ENCODE measurements around the gene FMR1NB. TPM values are rescaled to one million over a fixed set of nuclear protein-coding genes. Genes with fewer than 3 reads are reported as not detected.

Gene FMR1NB, protein sequence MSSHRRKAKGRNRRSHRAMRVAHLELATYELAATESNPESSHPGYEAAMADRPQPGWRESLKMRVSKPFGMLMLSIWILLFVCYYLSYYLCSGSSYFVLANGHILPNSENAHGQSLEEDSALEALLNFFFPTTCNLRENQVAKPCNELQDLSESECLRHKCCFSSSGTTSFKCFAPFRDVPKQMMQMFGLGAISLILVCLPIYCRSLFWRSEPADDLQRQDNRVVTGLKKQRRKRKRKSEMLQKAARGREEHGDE
- total RNA-seq: not detected in 2 replicates
- not detected in 2 replicates for polyA plus RNA-seq

DNA sequence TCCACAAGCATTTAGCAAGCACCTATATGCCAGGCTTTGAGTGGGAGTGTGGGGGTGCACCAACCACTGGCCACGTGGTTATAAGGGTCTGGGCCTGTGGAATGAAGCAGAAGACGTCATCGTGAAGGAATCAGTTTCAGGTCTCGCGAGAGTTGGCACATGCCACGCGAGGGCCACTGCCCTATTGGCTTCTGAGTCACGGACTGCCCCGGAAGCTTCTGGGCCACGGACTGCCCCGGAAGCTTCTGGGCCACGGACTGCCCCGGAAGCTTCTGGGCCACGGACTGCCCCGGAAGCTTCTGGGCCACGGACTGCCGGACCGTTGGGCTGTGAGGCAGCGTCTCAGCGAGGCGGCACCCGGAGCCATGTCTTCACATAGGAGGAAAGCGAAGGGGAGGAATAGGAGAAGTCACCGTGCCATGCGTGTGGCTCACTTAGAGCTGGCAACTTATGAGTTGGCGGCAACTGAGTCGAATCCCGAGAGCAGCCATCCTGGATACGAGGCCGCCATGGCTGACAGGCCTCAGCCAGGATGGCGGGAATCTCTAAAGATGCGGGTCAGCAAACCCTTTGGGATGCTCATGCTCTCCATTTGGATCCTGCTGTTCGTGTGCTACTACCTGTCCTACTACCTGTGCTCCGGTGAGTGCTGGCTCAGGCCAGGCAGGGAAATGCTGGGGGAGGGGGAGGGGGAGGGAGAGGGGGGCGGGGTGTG, at the start of gene FMR1NB:
Gene FMR1NB (plus strand): TSS at position 300 of the 715 bp plus-strand sequence. CDS start 66 bp downstream, at position 366.
- Histone ChIP-seq H4K20me1 (ENCODE audit: insufficient read depth, poor library complexity, severe bottlenecking) (no peaks in the 10 kb centered on the region), H3K79me2 (no peaks in the 10 kb centered on the region), H3K9me2 (replicated peaks; ENCODE audit: insufficient read depth) (no peaks in the 10 kb centered on the region), H3K4me2 (no peak within 1 kb of the TSS), H3K27me3 (no peaks in the 10 kb centered on the region), H3K4me1 (ENCODE audit: insufficient read depth) (no peaks in the 10 kb centered on the region), H2AFZ (no peak within 1 kb of the TSS), H3K27ac (no peak within 1 kb of the TSS), H3K36me3 (replicated peaks; ENCODE audit: insufficient read depth, low read depth) (no peaks in the 10 kb centered on the region), H3K9me3 (ENCODE audit: low read depth) (no peaks in the 10 kb centered on the region), H3K4me3 (no peak within 1 kb of the TSS)
- WGBS (ENCODE audit: low lambda C conversion rate, missing lambda C conversion rate): 95% methylated on average over 34 of the region's 35 CpGs
- DNase-seq (ENCODE audit: low spot score): no peak
- TF ChIP-seq EZH2 (IDR thresholded peaks at IDR 0.05; ENCODE audit: borderline replicate concordance): no peak
- TF ChIP-seq EZH2phosphoT487 (IDR thresholded peaks at IDR 0.05; ENCODE audit: low read depth, severe bottlenecking, unreplicated experiment): no peak

DNA sequence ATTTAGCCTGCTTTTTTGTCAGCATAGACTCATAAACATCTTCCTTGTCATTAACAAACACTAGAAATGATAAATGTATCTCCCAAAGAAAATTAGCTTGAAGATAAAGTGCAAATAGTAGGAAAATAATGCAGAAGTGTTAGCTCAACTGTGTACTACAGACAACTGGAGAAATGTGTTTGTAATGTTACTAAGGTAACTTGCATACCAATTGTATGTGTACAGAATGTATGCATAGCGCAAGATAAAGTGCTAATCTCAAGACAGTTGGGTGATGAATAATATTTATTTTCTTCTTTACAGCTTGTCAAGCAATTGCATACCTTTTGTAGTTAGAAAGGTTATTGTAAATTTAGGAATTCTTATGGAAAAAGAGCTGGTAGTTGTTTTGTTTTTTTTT, 47.3 kb upstream of the FMR1NB start:
- TF ChIP-seq EZH2 (IDR thresholded peaks at IDR 0.05; ENCODE audit: borderline replicate concordance) (no peak), EZH2phosphoT487 (IDR thresholded peaks at IDR 0.05; ENCODE audit: low read depth, severe bottlenecking, unreplicated experiment) (no peak)
- TF ChIP-seq, protein P1, sequence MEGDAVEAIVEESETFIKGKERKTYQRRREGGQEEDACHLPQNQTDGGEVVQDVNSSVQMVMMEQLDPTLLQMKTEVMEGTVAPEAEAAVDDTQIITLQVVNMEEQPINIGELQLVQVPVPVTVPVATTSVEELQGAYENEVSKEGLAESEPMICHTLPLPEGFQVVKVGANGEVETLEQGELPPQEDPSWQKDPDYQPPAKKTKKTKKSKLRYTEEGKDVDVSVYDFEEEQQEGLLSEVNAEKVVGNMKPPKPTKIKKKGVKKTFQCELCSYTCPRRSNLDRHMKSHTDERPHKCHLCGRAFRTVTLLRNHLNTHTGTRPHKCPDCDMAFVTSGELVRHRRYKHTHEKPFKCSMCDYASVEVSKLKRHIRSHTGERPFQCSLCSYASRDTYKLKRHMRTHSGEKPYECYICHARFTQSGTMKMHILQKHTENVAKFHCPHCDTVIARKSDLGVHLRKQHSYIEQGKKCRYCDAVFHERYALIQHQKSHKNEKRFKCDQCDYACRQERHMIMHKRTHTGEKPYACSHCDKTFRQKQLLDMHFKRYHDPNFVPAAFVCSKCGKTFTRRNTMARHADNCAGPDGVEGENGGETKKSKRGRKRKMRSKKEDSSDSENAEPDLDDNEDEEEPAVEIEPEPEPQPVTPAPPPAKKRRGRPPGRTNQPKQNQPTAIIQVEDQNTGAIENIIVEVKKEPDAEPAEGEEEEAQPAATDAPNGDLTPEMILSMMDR (IDR thresholded peaks at IDR 0.05; ENCODE audit: poor library complexity): no peak
- no peaks in the 10 kb centered on the region for H3K4me1 ChIP-seq (ENCODE audit: insufficient read depth)
- H3K9me3 ChIP-seq (ENCODE audit: low read depth): no peaks in the 10 kb centered on the region
- no peak for DNase-seq (ENCODE audit: low spot score)
- H3K27ac ChIP-seq: peak overlapping the region; percentile 4
- H3K9me2 ChIP-seq (replicated peaks; ENCODE audit: insufficient read depth): no peaks in the 10 kb centered on the region
- no peak overlapping the region for H2AFZ ChIP-seq
- H3K36me3 ChIP-seq (replicated peaks; ENCODE audit: insufficient read depth, low read depth): peaks cover 2% of the 10 kb centered on the region
- no peak overlapping the region for H3K4me2 ChIP-seq
- no peaks in the 10 kb centered on the region for H3K27me3 ChIP-seq
- peaks cover 6% of the 10 kb centered on the region for H3K79me2 ChIP-seq
- H3K4me3 ChIP-seq: no peak overlapping the region
- H4K20me1 ChIP-seq (ENCODE audit: insufficient read depth, poor library complexity, severe bottlenecking): no peaks in the 10 kb centered on the region
- WGBS (ENCODE audit: low lambda C conversion rate, missing lambda C conversion rate): 88% methylated on average over 1 of the region's 1 CpG

GRCh38 chrX:147935156-147935758, 45.9 kb upstream of the FMR1NB start:
- TF ChIP-seq, protein P1 (IDR thresholded peaks at IDR 0.05; ENCODE audit: poor library complexity): no peak
- no peak for TF ChIP-seq EZH2 (IDR thresholded peaks at IDR 0.05; ENCODE audit: borderline replicate concordance)
- no peak for TF ChIP-seq EZH2phosphoT487 (IDR thresholded peaks at IDR 0.05; ENCODE audit: low read depth, severe bottlenecking, unreplicated experiment)
- 75% methylated on average over 3 of the region's 3 CpGs for WGBS (ENCODE audit: low lambda C conversion rate, missing lambda C conversion rate)
- no peaks in the 10 kb centered on the region for H4K20me1 ChIP-seq (ENCODE audit: insufficient read depth, poor library complexity, severe bottlenecking)
- H3K79me2 ChIP-seq: no peaks in the 10 kb centered on the region
- no peak overlapping the region for H3K27ac ChIP-seq
- no peaks in the 10 kb centered on the region for H3K4me1 ChIP-seq (ENCODE audit: insufficient read depth)
- H3K36me3 ChIP-seq (replicated peaks; ENCODE audit: insufficient read depth, low read depth): peaks cover 2% of the 10 kb centered on the region
- no peak for DNase-seq (ENCODE audit: low spot score)
- no peak overlapping the region for H3K4me3 ChIP-seq
- no peaks in the 10 kb centered on the region for H3K27me3 ChIP-seq
- H3K9me2 ChIP-seq (replicated peaks; ENCODE audit: insufficient read depth): no peaks in the 10 kb centered on the region
- H2AFZ ChIP-seq: no peak overlapping the region
- no peaks in the 10 kb centered on the region for H3K9me3 ChIP-seq (ENCODE audit: low read depth)
- H3K4me2 ChIP-seq: no peak overlapping the region

DNA sequence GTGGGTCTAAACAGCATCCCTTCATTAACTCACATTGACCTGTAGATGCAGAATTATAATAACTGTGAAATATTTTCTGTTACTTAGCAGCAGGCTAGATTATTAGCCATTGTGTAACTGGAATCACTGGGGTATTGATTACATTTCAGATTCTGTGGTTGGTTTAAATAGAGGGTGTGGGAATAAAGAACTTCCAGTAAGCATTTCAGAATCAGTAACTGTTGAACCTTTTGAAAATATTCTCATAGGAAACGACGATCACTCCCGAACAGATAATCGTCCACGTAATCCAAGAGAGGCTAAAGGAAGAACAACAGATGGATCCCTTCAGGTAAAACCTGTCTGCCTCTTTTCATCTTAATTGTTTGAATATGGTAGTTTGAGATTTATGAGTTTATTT, 35.9 kb upstream of the FMR1NB start:
- Histone ChIP-seq H3K4me2 (no peak overlapping the region), H3K27me3 (no peaks in the 10 kb centered on the region), H3K9me3 (ENCODE audit: low read depth) (no peaks in the 10 kb centered on the region), H3K4me1 (ENCODE audit: insufficient read depth) (no peaks in the 10 kb centered on the region), H4K20me1 (ENCODE audit: insufficient read depth, poor library complexity, severe bottlenecking) (no peaks in the 10 kb centered on the region), H3K4me3 (no peak overlapping the region), H3K79me2 (no peaks in the 10 kb centered on the region), H3K27ac (no peak overlapping the region), H3K9me2 (replicated peaks; ENCODE audit: insufficient read depth) (no peaks in the 10 kb centered on the region), H2AFZ (no peak overlapping the region), H3K36me3 (replicated peaks; ENCODE audit: insufficient read depth, low read depth) (peaks cover 3% of the 10 kb centered on the region)
- DNase-seq (ENCODE audit: low spot score): no peak
- no peak for TF ChIP-seq EZH2 (IDR thresholded peaks at IDR 0.05; ENCODE audit: borderline replicate concordance)
- TF ChIP-seq, protein P1 (IDR thresholded peaks at IDR 0.05; ENCODE audit: poor library complexity): no peak
- no peak for TF ChIP-seq EZH2phosphoT487 (IDR thresholded peaks at IDR 0.05; ENCODE audit: low read depth, severe bottlenecking, unreplicated experiment)
- WGBS (ENCODE audit: low lambda C conversion rate, missing lambda C conversion rate): 90% methylated on average over 5 of the region's 5 CpGs

Measured in hepatocyte (in vitro differentiated cells).